GM19193 (cell line): ENCODE measurements around the gene MED29.

Experiments
- POLR2A ChIP-seq: IDR thresholded peaks from 4 replicates; pipeline ENCODE4 v1.6.1; 2011; ENCODE audit not compliant: insufficient read depth, insufficient read length; ENCODE audit errors: extremely low read depth

Gene MED29

GRCh38 chr19:39401549-39402345 is 10.6 kb downstream of the MED29 start:
- TF ChIP-seq POLR2A: peak; percentile 52

- TF ChIP-seq POLR2A: peak; percentile 71
Measured at GRCh38 chr19:39402346-39403300, 11.4 kb downstream of the MED29 start.

- peak; percentile 65 for TF ChIP-seq POLR2A
Measured at GRCh38 chr19:39403331-39404312, 12.4 kb downstream of the MED29 start.

GRCh38 chr19:39405261-39405957 is 14.2 kb downstream of the MED29 start:
- no peak for TF ChIP-seq POLR2A

- no peak for TF ChIP-seq POLR2A
Measured at GRCh38 chr19:39405958-39406655, 14.9 kb downstream of the MED29 start.

GRCh38 chr19:39406656-39407409 is 15.7 kb downstream of the MED29 start, which contains the start of gene ZFP36:
Gene ZFP36, plus strand, starts transcription at chr19:39406847. Its CDS starts 58 bp downstream, at chr19:39406905.
- peak; percentile 100 for TF ChIP-seq POLR2A

GRCh38 chr19:39407410-39407659 is 16.2 kb downstream of the MED29 start:
- TF ChIP-seq POLR2A: no peak

- no peak for TF ChIP-seq POLR2A
Measured at GRCh38 chr19:39407660-39408391, 16.6 kb downstream of the MED29 start.

- TF ChIP-seq POLR2A: peak; percentile 58
Measured at GRCh38 chr19:39408392-39409207, 17.4 kb downstream of the MED29 start.

- TF ChIP-seq POLR2A: peak; percentile 88
Measured at GRCh38 chr19:39409208-39410016, 18.2 kb downstream of the MED29 start.
